ENCODE measurements around the gene PLEKHA5. TPM values are rescaled to one million over a fixed set of nuclear protein-coding genes. Genes with fewer than 3 reads are reported as not detected.

Gene PLEKHA5
- total RNA-seq, 1 donor from 2014 or later, result 30.2 TPM

DNA sequence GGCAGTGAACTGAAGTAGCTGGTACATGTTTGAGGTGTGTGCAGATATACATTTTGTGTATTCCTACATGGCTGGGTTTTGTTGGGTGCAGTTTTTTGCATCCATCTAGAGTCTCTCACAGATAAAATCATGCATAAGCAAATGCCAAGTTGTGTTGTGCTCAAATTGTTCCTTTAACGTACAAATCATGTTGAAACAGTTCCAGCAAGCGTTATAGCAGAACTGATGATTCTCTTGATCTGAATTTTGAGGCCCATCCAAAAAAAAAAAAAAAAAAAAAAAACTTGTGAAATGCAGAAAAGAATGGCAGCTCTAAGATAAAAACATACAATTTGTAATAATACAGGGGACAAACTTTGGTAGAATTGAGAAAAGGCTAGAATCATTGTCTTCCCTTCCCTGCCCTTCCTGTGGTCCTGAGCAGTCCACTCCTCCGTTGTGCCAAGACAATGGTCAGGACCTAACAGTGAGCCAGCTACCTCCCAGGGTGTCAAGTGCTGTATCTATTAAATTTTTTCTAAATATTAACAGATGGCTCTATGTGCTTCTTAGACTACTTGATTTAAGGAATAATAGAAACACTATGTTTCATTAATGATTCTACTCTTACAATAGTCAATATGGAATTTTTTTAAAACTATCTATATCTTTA is 122.1 kb downstream of the PLEKHA5 start:
- Mint-ChIP-seq H3K9me3 (ENCODE audit: unreplicated experiment) (no peaks in the 10 kb centered on the region), H3K4me3 (ENCODE audit: unreplicated experiment) (no peak overlapping the region), H3K27ac (ENCODE audit: unreplicated experiment) (no peak overlapping the region), H3K36me3 (ENCODE audit: low read depth, unreplicated experiment) (no peaks in the 10 kb centered on the region), H3K4me1 (ENCODE audit: unreplicated experiment) (no peaks in the 10 kb centered on the region), H3K27me3 (ENCODE audit: unreplicated experiment) (no peaks in the 10 kb centered on the region)
- TF ChIP-seq, protein P1, sequence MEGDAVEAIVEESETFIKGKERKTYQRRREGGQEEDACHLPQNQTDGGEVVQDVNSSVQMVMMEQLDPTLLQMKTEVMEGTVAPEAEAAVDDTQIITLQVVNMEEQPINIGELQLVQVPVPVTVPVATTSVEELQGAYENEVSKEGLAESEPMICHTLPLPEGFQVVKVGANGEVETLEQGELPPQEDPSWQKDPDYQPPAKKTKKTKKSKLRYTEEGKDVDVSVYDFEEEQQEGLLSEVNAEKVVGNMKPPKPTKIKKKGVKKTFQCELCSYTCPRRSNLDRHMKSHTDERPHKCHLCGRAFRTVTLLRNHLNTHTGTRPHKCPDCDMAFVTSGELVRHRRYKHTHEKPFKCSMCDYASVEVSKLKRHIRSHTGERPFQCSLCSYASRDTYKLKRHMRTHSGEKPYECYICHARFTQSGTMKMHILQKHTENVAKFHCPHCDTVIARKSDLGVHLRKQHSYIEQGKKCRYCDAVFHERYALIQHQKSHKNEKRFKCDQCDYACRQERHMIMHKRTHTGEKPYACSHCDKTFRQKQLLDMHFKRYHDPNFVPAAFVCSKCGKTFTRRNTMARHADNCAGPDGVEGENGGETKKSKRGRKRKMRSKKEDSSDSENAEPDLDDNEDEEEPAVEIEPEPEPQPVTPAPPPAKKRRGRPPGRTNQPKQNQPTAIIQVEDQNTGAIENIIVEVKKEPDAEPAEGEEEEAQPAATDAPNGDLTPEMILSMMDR (IDR thresholded peaks at IDR 0.05; ENCODE audit: unreplicated experiment), result no peak
- no peak for DNase-seq (ENCODE audit: low spot score)

DNA sequence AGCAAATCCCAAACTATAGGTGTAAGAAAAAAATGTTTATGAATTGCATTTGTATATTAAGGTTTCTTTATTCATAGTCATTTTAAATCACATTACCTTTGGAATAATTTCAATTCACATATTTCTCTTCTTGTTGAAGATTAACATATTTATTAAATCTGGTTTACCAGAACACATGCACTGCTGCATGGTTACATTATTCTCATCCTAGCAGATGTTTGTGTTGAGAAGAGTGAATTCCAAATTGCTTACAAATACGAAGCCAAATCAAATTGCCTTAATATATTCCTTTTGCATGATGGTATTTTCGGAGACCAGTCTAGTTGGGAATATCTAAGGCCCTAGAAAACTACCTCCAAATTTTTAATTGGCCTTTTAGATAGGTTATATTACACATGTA is 130.6 kb downstream of the PLEKHA5 start:
- H3K9me3 Mint-ChIP-seq (ENCODE audit: unreplicated experiment), result no peaks in the 10 kb centered on the region
- no peaks in the 10 kb centered on the region for H3K27me3 Mint-ChIP-seq (ENCODE audit: unreplicated experiment)
- peaks cover 8% of the 10 kb centered on the region for H3K4me1 Mint-ChIP-seq (ENCODE audit: unreplicated experiment)
- no peak overlapping the region for H3K27ac Mint-ChIP-seq (ENCODE audit: unreplicated experiment)
- DNase-seq (ENCODE audit: low spot score), result no peak
- H3K4me3 Mint-ChIP-seq (ENCODE audit: unreplicated experiment), result no peak overlapping the region
- no peaks in the 10 kb centered on the region for H3K36me3 Mint-ChIP-seq (ENCODE audit: low read depth, unreplicated experiment)
- TF ChIP-seq, protein P1 (IDR thresholded peaks at IDR 0.05; ENCODE audit: unreplicated experiment), result no peak

DNA sequence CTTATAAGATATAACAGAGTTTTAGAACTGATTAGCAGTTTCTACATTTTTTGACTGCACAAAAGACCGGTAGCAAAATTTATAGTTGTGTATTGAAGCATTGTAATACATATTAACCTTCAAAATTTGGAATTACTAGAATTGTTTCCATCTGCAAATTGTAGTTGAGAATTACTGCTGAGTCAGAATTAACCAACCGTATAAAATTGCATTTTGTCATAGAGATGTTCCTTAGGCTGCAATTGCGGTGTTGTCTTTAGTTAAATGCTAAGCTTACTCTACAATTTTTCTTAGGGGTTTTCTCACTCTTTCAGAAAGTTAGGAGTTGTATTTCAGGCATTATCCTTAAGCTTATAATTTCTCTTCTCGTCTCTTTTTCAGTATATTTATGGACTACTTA is 132.2 kb downstream of the PLEKHA5 start:
- H3K27me3 Mint-ChIP-seq (ENCODE audit: unreplicated experiment), result no peaks in the 10 kb centered on the region
- H3K9me3 Mint-ChIP-seq (ENCODE audit: unreplicated experiment), result no peaks in the 10 kb centered on the region
- peaks cover 8% of the 10 kb centered on the region for H3K4me1 Mint-ChIP-seq (ENCODE audit: unreplicated experiment)
- no peaks in the 10 kb centered on the region for H3K36me3 Mint-ChIP-seq (ENCODE audit: low read depth, unreplicated experiment)
- no peak overlapping the region for H3K4me3 Mint-ChIP-seq (ENCODE audit: unreplicated experiment)
- no peak overlapping the region for H3K27ac Mint-ChIP-seq (ENCODE audit: unreplicated experiment)
- TF ChIP-seq, protein P1 (IDR thresholded peaks at IDR 0.05; ENCODE audit: unreplicated experiment), result no peak
- no peak for DNase-seq (ENCODE audit: low spot score)

DNA sequence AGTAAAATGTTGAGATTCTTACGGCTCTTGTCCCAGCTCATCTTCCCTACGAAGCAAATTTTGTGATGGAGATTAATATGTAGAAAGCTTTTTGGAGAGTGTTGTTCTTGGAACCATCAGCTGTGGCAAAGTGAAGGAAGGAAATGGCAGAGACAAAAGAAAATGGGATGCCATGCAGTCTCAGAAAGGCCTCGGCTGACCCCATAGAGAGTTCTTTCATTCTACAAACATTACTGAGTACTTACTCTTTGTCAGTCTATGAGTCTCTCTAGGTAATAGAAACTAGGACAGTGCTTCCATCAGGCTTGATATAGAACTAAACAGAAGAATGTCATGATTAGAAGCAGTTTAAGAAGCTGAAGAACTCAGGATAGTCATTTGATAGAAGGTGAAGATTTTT is 134.1 kb downstream of the PLEKHA5 start:
- H3K27ac Mint-ChIP-seq (ENCODE audit: unreplicated experiment), result peak overlapping the region; percentile 76
- no peaks in the 10 kb centered on the region for H3K36me3 Mint-ChIP-seq (ENCODE audit: low read depth, unreplicated experiment)
- peaks cover 8% of the 10 kb centered on the region for H3K4me1 Mint-ChIP-seq (ENCODE audit: unreplicated experiment)
- TF ChIP-seq, protein P1 (IDR thresholded peaks at IDR 0.05; ENCODE audit: unreplicated experiment), result no peak
- H3K4me3 Mint-ChIP-seq (ENCODE audit: unreplicated experiment), result no peak overlapping the region
- H3K9me3 Mint-ChIP-seq (ENCODE audit: unreplicated experiment), result no peaks in the 10 kb centered on the region
- no peaks in the 10 kb centered on the region for H3K27me3 Mint-ChIP-seq (ENCODE audit: unreplicated experiment)
- DNase-seq (ENCODE audit: low spot score), result no peak

DNA sequence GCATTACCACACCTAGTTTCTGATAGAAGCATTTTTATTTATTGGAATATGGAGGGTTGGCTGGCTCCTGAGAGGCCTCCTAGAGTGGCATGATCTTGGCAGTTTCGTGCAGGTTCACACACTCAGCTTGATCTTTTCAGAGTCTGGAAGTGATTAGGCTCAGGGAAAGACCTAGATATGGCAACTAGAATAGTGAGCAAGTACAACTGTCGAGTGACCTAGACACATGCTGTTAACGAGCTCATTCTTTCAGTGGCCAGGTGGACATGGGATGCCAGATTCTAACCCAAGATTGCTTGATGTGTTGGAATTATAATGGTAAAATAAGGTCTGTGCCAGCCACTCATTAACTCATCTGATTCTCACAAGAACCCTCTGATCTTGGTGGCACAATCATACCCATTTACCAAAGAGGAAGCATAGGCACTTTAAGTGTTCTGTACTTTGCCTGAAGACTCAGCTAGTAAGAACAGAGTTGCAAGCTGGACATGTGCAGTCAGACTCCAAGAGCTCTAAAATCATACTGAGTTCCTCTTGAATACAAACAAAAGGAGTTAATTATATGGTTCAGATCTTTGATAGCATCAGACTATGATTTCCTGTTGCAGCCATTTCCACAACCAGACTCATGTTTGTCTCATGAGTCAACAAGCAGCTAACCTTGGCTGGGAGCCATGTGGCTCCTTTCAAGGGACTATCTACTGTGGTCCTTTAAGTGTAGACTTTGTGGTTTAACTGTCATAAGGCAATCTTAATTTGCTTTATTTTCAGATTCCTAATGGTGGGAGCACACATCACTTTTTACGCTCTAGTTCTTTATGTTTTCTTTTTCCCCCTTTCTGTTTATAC is 144.2 kb downstream of the PLEKHA5 start:
- DNase-seq (ENCODE audit: low spot score), result no peak
- TF ChIP-seq, protein P1 (IDR thresholded peaks at IDR 0.05; ENCODE audit: unreplicated experiment), result no peak
- Mint-ChIP-seq H3K4me1 (ENCODE audit: unreplicated experiment) (no peaks in the 10 kb centered on the region), H3K27ac (ENCODE audit: unreplicated experiment) (no peak overlapping the region), H3K36me3 (ENCODE audit: low read depth, unreplicated experiment) (peaks cover 6% of the 10 kb centered on the region), H3K4me3 (ENCODE audit: unreplicated experiment) (no peak overlapping the region), H3K27me3 (ENCODE audit: unreplicated experiment) (peaks cover 2% of the 10 kb centered on the region), H3K9me3 (ENCODE audit: unreplicated experiment) (no peaks in the 10 kb centered on the region)

All from endothelial cell (in vitro differentiated cells).